ENCODE data around the gene CPTP.

DNA sequence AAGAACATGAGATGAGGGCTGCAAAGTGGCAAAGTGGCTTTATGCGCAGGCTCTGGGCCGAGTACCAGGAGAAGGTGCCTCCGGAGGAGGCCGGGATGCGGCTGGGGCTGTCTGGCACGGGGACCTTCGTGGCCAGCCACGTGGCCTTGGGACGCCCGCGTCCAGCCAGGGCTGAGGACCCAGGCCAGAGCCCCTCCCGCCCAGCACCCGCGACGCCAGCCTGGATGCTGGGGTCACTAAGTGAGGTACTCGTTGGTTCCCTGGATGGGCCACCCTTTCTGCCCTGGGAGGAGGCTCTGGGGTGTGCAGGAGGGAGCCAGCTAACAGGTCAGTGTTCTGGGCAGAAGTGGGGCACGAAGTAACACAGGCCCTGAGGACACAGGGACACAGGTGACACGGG, 31.8 kb upstream of the CPTP start:
- no peak for TF ChIP-seq CTCF (IDR thresholded peaks at IDR 0.05)
- TF ChIP-seq POLR2AphosphoS5 (IDR thresholded peaks at IDR 0.05; ENCODE audit: low read depth, low read length), result no peak
